Endothelial cell of umbilical vein (primary cell): Measurements from ENCODE around the gene S100A4. TPM values are rescaled to one million over a fixed set of nuclear protein-coding genes. Genes with fewer than 3 reads are reported as not detected.

Experiments
- BruUV-seq: library from RNA; stranded (reverse); fragments of 400-500 nt; replicated peaks from 2 replicates; lab custom pipeline; 2021; lab: Mats Ljungman, UMichigan
- CTCF ChIA-PET: fragments of 300-600, 350-600 bp; sonication (Branson Sonifier 250); formaldehyde crosslinking; loops from one replicate; lab custom pipeline; 2021; ENCODE audit warnings: antibody characterized with exemption, inconsistent platforms; lab: Charles Lee
- POLR2A ChIA-PET: fragments of 300-600, 350-600 bp; sonication (Branson Sonifier 250); formaldehyde crosslinking; loops from one replicate; lab custom pipeline; 2021; ENCODE audit warnings: antibody characterized with exemption, inconsistent platforms; lab: Charles Lee
- DNase-seq: peaks from one replicate; pipeline ENCODE4 v3.0.0-alpha.2; 2011; ENCODE audit warnings: low read depth, low spot score
- FAIRE-seq: peaks from 2 replicates; lab custom pipeline; 2011; peaks lifted over from hg19 to GRCh38; lab: Jason Lieb, UNC
- H2AFZ ChIP-seq: 2 replicates; pipeline ENCODE4 v1.6.0; 2012; ENCODE audit warnings: low read depth, low read length, control low read depth, inconsistent platforms
- H3K27ac ChIP-seq: 2 replicates; pipeline ENCODE4 v1.5.1; 2011; ENCODE audit warnings: low read depth, mild to moderate bottlenecking, control low read depth, low read length, moderate library complexity; ENCODE audit not compliant: insufficient read depth
- H3K27me3 ChIP-seq, 2 experiments: 2 replicates each; pipeline versions ENCODE4 v1.6.0 to v1.6.1; 2011; ENCODE audit warnings: low read length in 2 of 2, mixed read lengths in 1 of 2; ENCODE audit not compliant: control insufficient read depth in 2 of 2, insufficient read depth in 2 of 2
- H3K36me3 ChIP-seq, 2 experiments: 2 replicates in 1 of 2; 3 replicates in 1 of 2; pipeline ENCODE4 v1.5.1; 2011; ENCODE audit warnings: low read length in 2 of 2, mild to moderate bottlenecking in 1 of 2, moderate library complexity in 1 of 2; ENCODE audit not compliant: control insufficient read depth in 2 of 2, insufficient read depth in 2 of 2; ENCODE audit errors: extremely low read depth in 1 of 2
- H3K4me1 ChIP-seq: 3 replicates; pipeline ENCODE4 v1.5.1; 2011; ENCODE audit warnings: mild to moderate bottlenecking, low read length; ENCODE audit not compliant: control insufficient read depth, insufficient read depth; ENCODE audit errors: extremely low read depth
- H3K4me2 ChIP-seq: 2 replicates; pipeline ENCODE4 v1.6.1; 2011; ENCODE audit warnings: low read length, control low read depth, mixed read lengths; ENCODE audit not compliant: insufficient read depth
- H3K4me3 ChIP-seq, 3 experiments: fragments of 200-600 bp in 1 of 3; sonication (generic), shearing (Covaris generic) in 1 of 3; replicated peaks in 1 of 3; 2 replicates each; pipeline ENCODE4 v1.5.1; 2011 to 2016; ENCODE audit warnings: control low read depth in 3 of 3, low read length in 3 of 3, mild to moderate bottlenecking in 2 of 3, inconsistent platforms in 1 of 3, low read depth in 1 of 3, moderate library complexity in 1 of 3; ENCODE audit not compliant: insufficient read depth in 1 of 3
- H3K79me2 ChIP-seq: 2 replicates; pipeline ENCODE4 v1.6.0; 2012; ENCODE audit warnings: low read length, inconsistent platforms; ENCODE audit not compliant: control insufficient read depth, insufficient read depth
- H3K9ac ChIP-seq: replicated peaks from 2 replicates; pipeline ENCODE3; 2011; ENCODE audit warnings: low read length, control low read depth; ENCODE audit not compliant: insufficient read depth; ENCODE audit errors: extremely low read depth
- H3K9me1 ChIP-seq: replicated peaks from 3 replicates; pipeline ENCODE4 v1.6.0; 2011; ENCODE audit warnings: mild to moderate bottlenecking, low read length; ENCODE audit not compliant: control insufficient read depth, insufficient read depth; ENCODE audit errors: extremely low read depth
- H3K9me3 ChIP-seq: replicated peaks from 2 replicates; pipeline ENCODE4 v1.5.1; 2012; ENCODE audit warnings: low read length, inconsistent platforms; ENCODE audit not compliant: control insufficient read depth, insufficient read depth
- H4K20me1 ChIP-seq: replicated peaks from 2 replicates; pipeline ENCODE3; 2011; ENCODE audit warnings: mild to moderate bottlenecking, low read length; ENCODE audit not compliant: control insufficient read depth, insufficient read depth; ENCODE audit errors: extremely low read depth
- CTCF ChIP-seq, 2 donors: IDR thresholded peaks; 1 replicate in 1 of 2; 2 replicates in 1 of 2; pipeline ENCODE4 v1.5.1; 2011; ENCODE audit warnings: low read length in 2 of 2, mild to moderate bottlenecking in 2 of 2, moderate library complexity in 2 of 2, control low read depth in 1 of 2, inconsistent platforms in 1 of 2, low read depth in 1 of 2; ENCODE audit not compliant: insufficient read depth in 1 of 2; ENCODE audit errors: extremely low read depth in 1 of 2
- EZH2 ChIP-seq: IDR thresholded peaks from 2 replicates; pipeline ENCODE4 v1.6.1; 2012; ENCODE audit warnings: borderline replicate concordance, low read depth, mild to moderate bottlenecking, moderate library complexity, low read length, inconsistent platforms; ENCODE audit not compliant: severe bottlenecking
- FOS ChIP-seq: IDR thresholded peaks from 2 replicates; pipeline ENCODE4 v1.6.1; 2011; ENCODE audit warnings: mild to moderate bottlenecking, low read length, moderate library complexity, borderline replicate concordance; ENCODE audit not compliant: insufficient read depth
- GATA2 ChIP-seq: IDR thresholded peaks from 2 replicates; pipeline ENCODE4 v1.7.0; 2011; ENCODE audit warnings: low read depth, mild to moderate bottlenecking, moderate library complexity, mixed read lengths, low read length; ENCODE audit not compliant: insufficient read length, insufficient read depth
- JUN ChIP-seq: IDR thresholded peaks from 2 replicates; pipeline ENCODE4 v1.6.1; 2011; ENCODE audit warnings: borderline replicate concordance, low read depth; ENCODE audit not compliant: insufficient read length, insufficient read depth
- MAX ChIP-seq: IDR thresholded peaks from 2 replicates; pipeline ENCODE4 v1.6.1; 2011; ENCODE audit not compliant: insufficient read depth, insufficient read length
- MYC ChIP-seq: IDR thresholded peaks from one replicate; pipeline ENCODE4 v1.6.1; 2011; ENCODE audit warnings: mild to moderate bottlenecking, low read depth, low read length
- POLR2A ChIP-seq: IDR thresholded peaks from 2 replicates; pipeline ENCODE4 v1.6.1; 2012; ENCODE audit warnings: low read depth, mild to moderate bottlenecking, control low read depth, low read length
- POLR2AphosphoS5 ChIP-seq: IDR thresholded peaks from 2 replicates; pipeline ENCODE4 v1.6.1; 2012; ENCODE audit warnings: low read depth, mild to moderate bottlenecking, control low read depth, low read length, moderate library complexity; ENCODE audit not compliant: insufficient read depth
- dilution Hi-C: fragments of 300-500 bp; cut with MboI; formaldehyde crosslinking; loops from one replicate; pipeline ENCODE4 v1.15.0; 2019; ENCODE audit warnings: low sequenced_read_pairs; ENCODE audit not compliant: extremely low pct_ligation_motif_present
- intact Hi-C: fragments of 100-400 bp; cut with micrococcal nuclease; formaldehyde crosslinking; loops from one replicate; pipeline ENCODE4 v1.10.0; 2022
- polyA plus RNA-seq, 4 experiments: library from polyadenylated mRNA; depleted of rRNA in 3 of 4; stranded (reverse) in 3 of 4; unstranded in 1 of 4; fragments of >200 nt; gene quantifications; 2 replicates each; pipeline versions ENCODE4 v1.2.1 to v1.2.3, GENCODE V29; 2011 to 2012; ENCODE audit warnings: missing spikeins in 1 of 4
- total RNA-seq: library from RNA; stranded (reverse); gene quantifications from 2 replicates; pipeline ENCODE4 v1.2.3, GENCODE V29; 2021

The S100A4 gene
- total and polyA plus RNA-seq, 2 donors (not counting 3 experiments of a cell fraction or from before 2014, with no cell fraction given) = 1.1 TPM; not detected in 1

- FAIRE-seq (no peak), DNase-seq (no peak)
- Histone ChIP-seq H3K9me3 (no peaks in the 10 kb centered on the region), H3K4me3 (no peak overlapping the region), H3K27me3 (no peaks in the 10 kb centered on the region), H3K9me1 (no peaks in the 10 kb centered on the region), H3K4me1 (no peaks in the 10 kb centered on the region), H2AFZ (no peak overlapping the region), H3K79me2 (no peaks in the 10 kb centered on the region), H3K9ac (no peak overlapping the region), H3K27ac (no peak overlapping the region), H3K4me2 (no peak overlapping the region), H3K36me3 (no peaks in the 10 kb centered on the region), H4K20me1 (no peaks in the 10 kb centered on the region)
- ChIA-PET POLR2A (no interaction called here), CTCF (interaction anchor here (0.7 to 6.1 kb wide), 2 partner anchors 9 to 63 kb away, joined by 3 to 167 read pairs; no protein-coding TSS in a partner anchor)
- no TSS peak for BruUV-seq
- dilution Hi-C loops (no loop called here), intact Hi-C loops (no loop called here)
- no peak for TF ChIP-seq JUN
Measured at GRCh38 chr1:153506831-153507413, 38.7 kb downstream of the S100A4 start.

- no TSS peak for BruUV-seq
- TF ChIP-seq GATA2 = no peak
- TF ChIP-seq POLR2AphosphoS5 = no peak
- TF ChIP-seq MYC = no peak
- TF ChIP-seq JUN = no peak
- no peak for TF ChIP-seq EZH2
- TF ChIP-seq POLR2A = no peak
- no peak for TF ChIP-seq CTCF (IDR thresholded peaks at IDR 0.05; ENCODE audit: extremely low read depth in 1 of 2, insufficient read depth in 1 of 2, low read depth in 1 of 2, low read length in 2 of 2)
- no peak for TF ChIP-seq FOS
- TF ChIP-seq MAX = no peak
- Histone ChIP-seq H3K9me1 (no peaks in the 10 kb centered on the region), H3K27me3 (no peaks in the 10 kb centered on the region), H3K9me3 (no peaks in the 10 kb centered on the region), H4K20me1 (no peaks in the 10 kb centered on the region), H3K9ac (no peak overlapping the region), H2AFZ (no peak overlapping the region), H3K4me3 (no peak overlapping the region), H3K4me2 (no peak overlapping the region), H3K4me1 (no peaks in the 10 kb centered on the region), H3K27ac (no peak overlapping the region), H3K79me2 (no peaks in the 10 kb centered on the region), H3K36me3 (no peaks in the 10 kb centered on the region)
- ChIA-PET CTCF (interaction anchor here (0.7 to 6.1 kb wide), 2 partner anchors 10 to 64 kb away, joined by 3 to 167 read pairs; no protein-coding TSS in a partner anchor), POLR2A (no interaction called here)
- no peak for DNase-seq
- no peak for FAIRE-seq
- dilution Hi-C loops = no loop called here
- intact Hi-C loops = no loop called here
Measured at GRCh38 chr1:153506386-153506785, 39.2 kb downstream of the S100A4 start.
